CD4-positive, alpha-beta T cell treated with Interferon alpha-2 for 1 hour (primary cell): ENCODE data around the gene CCHCR1.
A peak's percentile ranks its signal among the peaks of the same experiment; 100 is the strongest.

Experiments used
- DNase-seq, 2 donors: peaks; one replicate each; pipeline ENCODE4 v3.0.0-alpha.2; 2020 to 2022

Gene CCHCR1

DNA sequence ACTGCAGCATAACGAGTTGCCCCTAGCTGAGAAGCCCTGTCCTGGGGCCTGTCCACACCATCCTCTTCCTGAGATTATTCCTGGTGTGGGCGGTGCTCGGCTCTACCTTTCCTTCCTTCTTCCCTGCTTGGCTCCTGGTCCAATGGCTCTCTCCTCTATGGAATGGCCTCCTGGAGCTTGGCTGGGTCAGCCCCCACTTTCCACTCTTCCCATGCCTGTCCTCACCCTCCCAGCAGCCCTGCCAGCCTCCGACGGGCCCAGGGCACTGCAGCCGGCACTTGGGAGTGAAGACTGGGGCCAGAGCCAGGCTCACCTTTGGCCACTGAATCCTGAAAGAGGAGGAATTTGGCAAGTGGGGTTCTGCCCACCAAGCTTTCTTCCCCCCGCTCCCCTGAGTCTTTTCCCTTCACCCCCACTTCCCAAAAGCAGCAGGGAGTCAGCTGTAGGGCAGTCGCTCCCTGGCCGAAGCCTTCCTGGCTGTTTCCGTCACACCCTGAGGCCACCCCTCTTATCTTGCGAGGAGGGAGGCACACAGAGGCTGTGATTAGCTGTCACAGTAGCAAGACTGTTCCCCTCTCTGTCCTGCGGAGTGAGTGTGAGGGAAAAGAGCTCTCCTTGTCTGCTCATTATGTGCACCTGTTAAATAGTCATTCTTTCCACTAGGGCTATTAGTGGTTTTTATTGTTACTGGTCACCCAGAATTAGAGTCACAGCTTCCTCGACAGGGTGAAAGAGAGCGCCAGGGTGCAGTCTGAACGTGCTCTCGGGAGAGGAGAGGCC, 31.0 kb downstream of the CCHCR1 start:
- no peak for DNase-seq

- no peak for DNase-seq
Measured at GRCh38 chr6:31125586-31126363, 31.8 kb downstream of the CCHCR1 start.

- no peak for DNase-seq
Measured at GRCh38 chr6:31125162-31125561, 32.4 kb downstream of the CCHCR1 start.

- no peak for DNase-seq
Measured at GRCh38 chr6:31122791-31123706, 34.6 kb downstream of the CCHCR1 start.

DNA sequence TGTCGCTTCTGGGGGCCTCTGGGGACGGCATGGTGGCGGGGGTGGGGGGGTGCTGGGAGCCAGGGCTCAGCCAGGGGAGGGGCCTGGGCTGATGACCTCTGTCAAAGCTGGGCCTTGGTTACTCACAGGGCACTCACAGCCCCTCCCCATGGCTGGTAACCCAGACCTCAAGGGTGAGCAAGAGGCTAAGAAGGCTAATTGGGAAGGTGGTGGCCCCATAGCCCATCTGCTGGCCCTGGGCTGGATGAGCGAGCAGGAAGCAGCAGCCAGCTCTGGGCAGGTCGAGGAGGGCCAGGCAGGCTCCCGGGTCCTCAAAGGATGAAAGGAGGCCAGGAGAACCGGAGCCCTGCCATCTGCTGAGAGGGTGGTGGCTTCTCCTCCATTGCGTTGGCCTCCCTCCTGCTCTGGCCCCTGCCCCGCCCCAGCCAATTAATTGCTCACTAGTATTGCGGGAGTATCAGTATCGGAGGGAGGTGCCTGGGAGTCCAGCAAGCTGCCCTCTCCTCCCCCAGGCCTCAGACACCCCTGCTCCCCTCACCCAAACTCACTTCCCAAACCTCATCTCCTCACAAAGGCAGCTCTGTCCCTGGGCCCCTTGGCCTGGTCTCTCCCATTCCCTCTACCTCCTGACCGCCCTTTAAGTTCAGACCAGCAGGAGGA, 36.3 kb downstream of the CCHCR1 start:
- no peak for DNase-seq

DNA sequence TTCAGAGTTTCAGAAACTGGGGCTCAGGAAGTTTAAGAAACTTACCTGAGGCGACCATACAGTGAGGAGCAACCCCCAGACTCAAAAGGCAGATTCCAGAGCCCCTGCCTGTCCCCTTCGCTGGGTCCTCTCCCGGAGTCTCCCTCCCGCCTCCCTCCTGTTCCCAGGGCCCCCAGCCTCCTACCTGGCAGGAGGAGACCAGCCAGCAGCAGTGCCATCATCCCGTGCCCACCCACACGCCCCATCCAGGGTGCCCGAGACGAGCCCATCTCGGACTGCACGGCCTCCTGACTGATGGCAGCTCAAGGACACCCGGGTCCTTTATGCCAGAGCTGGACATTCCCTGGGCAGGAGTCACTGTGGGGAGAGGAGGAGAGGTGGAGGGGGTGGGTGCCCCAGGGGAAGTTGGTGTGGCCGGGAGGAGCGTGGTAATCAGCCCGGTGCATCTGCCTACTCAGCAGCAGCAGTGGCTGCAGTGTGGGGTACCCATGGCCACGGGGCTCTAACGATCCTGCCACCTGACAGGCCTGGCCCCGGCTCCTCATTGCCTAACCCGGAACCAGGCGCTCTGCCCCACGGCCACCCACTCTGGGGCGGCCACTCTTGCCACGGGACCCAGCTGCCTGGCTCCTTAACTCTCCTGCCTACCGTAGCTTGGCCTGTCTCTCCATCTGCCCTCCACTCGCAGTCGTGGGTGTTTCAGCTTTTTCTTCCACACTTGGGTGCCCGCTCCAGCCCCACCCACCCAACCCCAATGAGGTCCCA, 37.3 kb downstream of the CCHCR1 start, which contains the start of gene CDSN:
CDSN (minus strand) TSS at position 296 of the 765 bp plus-strand sequence; CDS start at position 269, 27 bp downstream.
- no peak for DNase-seq

- DNase-seq: no peak
Measured at GRCh38 chr6:31118178-31118577, 39.4 kb downstream of the CCHCR1 start.

DNA sequence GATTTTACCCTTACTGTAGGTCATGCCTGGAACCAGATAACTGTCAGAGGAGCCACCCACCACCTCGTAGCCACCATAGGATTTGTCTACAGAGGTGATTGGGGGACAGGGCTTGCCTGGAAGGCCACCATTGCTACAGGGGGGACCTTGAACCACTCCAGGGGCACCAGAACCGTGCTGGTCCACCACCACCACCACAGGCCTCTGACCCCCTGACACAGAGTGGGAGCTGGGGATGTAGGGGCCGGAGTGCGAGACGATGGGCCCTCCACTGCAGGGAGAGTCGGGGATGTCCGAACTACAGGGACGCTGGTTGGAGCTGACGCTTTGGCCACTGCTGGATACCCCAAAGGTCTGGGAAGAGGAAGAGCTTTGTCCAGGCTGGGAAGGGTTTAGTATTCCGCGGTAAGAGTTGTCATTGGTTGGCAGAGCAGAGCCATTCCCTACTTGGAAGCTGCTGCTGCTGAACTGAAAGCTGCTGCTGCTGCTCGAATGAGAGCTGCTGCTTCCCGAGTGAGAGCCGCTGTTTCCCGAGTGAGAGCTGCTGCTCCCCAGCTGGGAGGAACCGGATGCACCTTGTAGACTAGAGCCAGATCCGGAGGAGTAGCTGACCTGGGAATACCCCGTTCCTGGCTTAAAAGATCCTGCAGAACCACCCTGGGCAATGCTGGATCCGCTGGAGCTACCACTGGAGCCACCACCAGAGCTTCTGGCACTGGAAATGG, 40.8 kb downstream of the CCHCR1 start:
- no peak for DNase-seq

DNA sequence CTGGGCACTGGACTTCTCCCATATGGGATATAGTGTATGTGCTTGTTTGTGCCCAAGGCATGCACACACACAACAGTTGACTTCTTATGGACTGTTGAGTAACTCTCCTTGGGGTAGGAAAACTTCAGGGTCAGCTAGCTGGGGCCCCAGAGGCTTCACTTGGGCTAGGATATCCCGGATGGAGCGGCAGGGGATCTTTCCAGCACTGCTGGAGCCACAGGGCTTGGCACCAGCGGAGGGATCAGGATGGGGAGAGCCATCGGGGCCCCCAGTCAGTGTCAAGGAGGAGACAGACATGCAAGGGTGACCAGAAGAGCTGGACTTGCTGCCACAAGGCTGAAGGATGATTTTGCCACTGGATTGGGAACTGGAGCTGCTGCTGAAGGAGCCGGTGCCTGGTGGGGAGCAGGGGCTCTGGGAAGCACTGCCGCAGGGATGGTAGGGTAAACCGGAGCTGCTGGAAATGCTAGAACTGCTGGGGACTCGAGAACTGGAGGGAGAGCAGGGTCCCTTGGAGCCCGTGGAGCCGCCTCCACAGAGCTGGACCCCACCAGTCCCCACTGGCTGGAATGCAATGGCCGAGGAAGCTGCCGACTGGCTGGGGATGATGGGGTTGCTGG, 41.6 kb downstream of the CCHCR1 start:
- DNase-seq: no peak

- peak in 1 of 2 donors; percentile 35 for DNase-seq
Measured at GRCh38 chr6:31114970-31115849, 42.4 kb downstream of the CCHCR1 start.

- DNase-seq: no peak
Measured at GRCh38 chr6:31114541-31114878, 43.1 kb downstream of the CCHCR1 start, which contains the start of gene PSORS1C1. PSORS1C1 (plus strand) TSS chr6:31114800; CDS start chr6:31129633, 14,833 bp downstream.

DNA sequence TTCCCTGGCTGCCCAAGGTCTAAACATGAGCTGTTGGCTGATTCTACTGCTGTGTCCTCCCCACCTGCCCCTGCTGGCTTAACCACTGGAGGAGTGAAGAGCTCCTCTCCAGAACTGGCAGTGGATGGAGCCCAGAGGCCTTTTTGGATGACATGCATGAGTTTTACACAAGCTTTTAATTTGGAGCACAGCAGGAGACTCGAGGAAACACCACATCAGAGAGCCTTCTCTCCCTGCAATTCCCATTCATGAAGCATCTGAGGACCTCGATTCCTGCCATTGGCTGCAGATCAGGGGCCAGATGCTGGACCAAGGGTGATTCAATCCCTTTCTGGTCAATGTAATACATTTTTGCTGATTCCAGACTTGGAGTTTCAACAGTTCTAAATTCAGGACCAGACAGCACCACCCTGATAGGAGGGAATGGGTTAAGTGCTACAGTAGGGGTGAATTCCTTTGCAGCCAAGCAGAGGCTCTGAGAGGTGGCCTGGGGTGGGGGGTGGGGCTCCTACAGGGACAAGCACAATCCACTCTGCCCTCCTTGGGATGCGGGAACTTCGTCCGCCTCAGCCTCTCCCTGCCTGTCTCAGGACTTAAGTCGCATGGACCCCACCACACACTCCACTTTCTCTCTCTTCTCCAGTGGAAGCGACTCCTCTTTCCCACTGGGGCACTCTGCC, 43.6 kb downstream of the CCHCR1 start:
- DNase-seq: no peak

GRCh38 chr6:31112478-31112877, 45.1 kb downstream of the CCHCR1 start, which contains the start of gene C6orf15:
C6orf15 (minus strand) TSS chr6:31112575; CDS start chr6:31112555, 20 bp downstream.
- DNase-seq: no peak

DNA sequence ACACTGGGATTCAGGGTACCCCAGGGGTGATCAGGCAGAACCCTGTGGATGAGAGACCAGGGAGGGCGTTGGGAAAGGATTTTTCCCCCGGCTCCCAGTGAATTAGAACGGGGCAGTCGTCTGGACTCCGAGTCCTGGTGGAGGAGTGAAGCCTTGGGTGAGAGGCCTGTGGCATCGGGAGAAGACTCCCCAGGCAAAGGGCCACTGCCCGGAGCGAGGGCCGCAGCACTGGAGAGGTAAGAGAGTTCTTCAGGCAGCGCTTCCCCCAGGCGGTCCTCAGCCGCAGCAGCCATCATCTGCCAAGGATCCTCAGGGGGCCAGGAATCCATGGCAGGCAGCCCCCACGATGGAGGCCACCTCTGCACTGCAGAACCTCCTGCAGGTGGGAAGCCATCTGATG, 45.9 kb downstream of the CCHCR1 start:
- DNase-seq: no peak

DNA sequence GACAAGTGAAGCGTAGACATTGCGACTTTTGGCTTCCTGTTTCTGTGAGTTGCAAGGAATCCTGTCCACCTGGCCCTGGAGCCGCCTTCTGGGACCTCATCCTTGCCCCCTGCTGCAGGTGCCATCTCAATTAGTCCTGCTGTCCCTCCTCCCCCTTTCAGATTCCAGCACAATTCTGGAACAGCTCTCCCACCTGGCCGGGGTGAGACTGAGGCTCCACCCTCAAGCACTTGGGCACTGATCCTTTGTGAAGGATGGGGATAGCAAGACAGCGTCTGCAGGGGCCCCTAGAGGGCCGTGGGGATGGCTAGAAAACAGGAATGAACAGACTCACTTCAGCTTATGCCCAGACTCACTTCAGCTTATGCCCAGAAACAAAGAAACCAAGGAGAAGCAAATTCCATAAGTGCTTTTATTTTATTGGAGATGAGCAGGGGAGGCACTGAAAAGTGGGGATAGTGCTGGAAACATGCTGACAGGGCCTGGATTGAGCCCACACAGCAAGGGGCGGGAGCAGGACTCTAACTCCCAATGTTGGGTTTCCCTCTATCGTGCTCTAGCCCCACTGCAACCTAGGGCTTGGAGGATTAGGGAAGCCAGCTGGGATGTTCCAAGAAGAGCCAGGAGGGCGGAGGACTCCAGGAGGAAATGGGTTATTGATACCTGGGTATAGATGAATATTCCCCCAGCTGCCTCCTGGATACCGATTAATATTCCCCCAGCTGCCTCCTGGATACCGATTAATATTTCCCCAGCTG, 46.6 kb downstream of the CCHCR1 start:
- no peak for DNase-seq

DNA sequence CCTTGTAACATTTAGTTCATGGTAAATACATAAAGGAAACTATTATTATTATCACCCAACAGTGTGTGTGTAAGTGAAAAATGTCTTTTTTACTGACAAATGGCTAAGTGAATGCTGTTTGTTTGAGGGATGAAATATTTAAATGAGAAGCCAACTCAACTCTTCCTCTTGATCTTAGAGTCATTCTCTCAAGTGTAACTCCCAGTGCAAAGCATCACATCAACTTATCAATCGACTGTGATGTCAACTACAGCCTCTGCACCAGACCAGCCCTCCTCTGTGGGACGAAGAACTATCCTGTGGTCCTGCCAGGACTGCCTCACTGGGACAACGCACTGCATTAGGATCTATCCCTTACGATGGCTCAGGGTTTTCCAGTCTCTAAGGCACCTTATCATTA, 50.5 kb downstream of the CCHCR1 start:
- DNase-seq: no peak

DNA sequence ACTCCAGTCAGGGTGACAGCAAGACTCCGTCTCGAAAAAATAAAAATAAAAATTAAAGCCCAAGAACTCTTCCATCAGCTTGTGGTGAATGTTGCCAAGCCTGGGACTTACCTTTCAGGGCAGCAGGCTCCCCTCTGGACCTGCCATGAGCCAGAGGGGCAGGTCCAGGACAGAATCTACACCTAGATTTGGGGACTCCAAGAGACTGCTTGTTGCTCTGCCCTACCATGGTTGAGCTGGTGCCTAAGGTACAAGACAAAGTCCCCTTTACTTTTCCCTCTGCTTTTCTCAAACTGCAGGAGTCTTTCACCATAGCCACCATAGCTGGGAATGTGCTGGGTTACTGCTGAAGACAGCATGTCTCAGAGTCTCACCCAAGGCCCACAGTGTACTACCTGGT, 54.5 kb downstream of the CCHCR1 start:
- DNase-seq: no peak

- DNase-seq: no peak
Measured at GRCh38 chr6:31098449-31098938, 59.1 kb downstream of the CCHCR1 start.
